Activated CD4-positive, alpha-beta T cell treated with anti-CD3 and anti-CD28 coated beads, Interleukin-2, Interleukin-4, amounts not matched to agents 100 ng/mL and 50 ng/mL, durations not matched to agents 16 hours and 8 hours (primary cell): Measurements from ENCODE around the gene CCR7.
"Not testable (repeated sequence)": the region's sequence is repeated elsewhere in the genome, so short reads cannot be mapped to it uniquely, and the experiment has no call there.

Experiments
- DNase-seq: peaks from one replicate; pipeline ENCODE4 v3.0.0-alpha.2; 2020; ENCODE audit warnings: low spot score

CCR7 gene

DNA sequence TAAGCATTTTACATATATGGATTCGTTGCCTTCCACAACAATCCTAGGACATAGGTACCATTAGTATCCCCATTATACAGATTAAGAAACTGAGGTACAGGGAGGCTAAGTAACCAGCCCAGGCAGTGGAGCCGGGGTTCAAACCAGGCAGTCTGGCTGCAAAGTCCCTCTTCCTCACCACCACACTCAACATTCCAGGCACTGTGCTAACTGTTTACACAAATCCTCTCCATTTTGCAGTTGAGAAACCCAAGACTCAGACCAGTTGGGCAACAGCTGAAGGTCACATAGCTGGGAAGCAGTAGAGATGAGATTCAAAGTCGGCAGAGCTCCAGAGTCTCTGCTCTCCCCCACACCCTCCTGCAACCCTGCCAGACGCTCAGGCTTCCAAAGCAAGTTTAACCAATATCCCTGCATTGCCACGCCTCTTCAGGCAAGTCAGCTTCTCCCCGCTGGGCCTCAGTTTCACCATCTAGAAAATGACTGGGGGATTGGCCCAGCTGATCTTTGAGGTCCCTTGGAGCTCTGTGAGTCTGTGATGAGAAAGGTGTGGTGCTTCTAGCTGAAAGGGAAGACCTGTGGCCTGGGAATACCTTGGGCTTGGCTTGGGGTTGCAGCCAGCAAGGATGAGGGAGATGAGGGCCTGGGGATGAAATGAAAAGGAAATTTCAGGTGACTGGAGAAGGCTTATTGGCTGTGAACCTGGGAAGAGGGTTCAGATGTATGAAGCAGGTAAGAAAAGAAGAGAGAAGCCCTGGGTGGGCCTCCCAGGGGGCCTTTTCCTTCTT lies 14.0 kb downstream of the CCR7 start:
- no peak for DNase-seq

- no peak for DNase-seq
Observed at GRCh38 chr17:40550608-40551007, 14.7 kb downstream of the CCR7 start.

DNA sequence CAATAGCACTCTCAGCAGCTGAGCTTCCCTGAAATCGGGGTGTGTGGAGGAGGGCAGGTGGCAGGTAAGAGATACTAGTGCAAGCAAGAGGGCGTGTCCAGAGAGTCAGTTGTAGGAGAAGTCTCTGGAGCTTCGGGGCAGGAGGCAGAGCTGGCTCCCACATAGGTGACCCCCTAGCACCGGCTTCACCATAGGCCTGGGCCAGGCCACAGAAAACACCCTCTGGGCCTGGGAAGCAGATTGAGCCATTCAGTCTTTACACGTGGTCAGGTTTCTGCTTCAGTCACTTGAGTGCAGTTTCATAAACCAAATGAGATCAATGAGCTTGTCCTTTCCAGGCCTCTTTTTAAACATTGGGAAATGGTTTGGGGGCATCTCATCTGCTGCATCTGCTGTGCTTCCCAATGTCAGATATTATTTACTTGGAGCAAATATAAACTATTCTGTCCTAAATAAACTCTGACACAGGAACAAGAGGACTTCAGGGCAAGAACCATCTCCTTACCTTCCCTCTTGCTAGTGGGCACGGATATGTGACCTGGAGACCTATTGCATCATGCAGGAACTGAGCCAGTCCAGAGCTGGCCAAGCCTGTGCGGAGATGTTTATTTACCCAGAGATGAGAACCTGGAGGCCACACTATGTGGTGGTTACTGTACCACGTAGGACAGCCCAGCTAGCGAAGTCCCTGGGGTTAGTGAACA lies 16.1 kb downstream of the CCR7 start:
- DNase-seq, result no peak

GRCh38 chr17:40548491-40548981 lies 16.7 kb downstream of the CCR7 start:
- DNase-seq, result no peak

DNA sequence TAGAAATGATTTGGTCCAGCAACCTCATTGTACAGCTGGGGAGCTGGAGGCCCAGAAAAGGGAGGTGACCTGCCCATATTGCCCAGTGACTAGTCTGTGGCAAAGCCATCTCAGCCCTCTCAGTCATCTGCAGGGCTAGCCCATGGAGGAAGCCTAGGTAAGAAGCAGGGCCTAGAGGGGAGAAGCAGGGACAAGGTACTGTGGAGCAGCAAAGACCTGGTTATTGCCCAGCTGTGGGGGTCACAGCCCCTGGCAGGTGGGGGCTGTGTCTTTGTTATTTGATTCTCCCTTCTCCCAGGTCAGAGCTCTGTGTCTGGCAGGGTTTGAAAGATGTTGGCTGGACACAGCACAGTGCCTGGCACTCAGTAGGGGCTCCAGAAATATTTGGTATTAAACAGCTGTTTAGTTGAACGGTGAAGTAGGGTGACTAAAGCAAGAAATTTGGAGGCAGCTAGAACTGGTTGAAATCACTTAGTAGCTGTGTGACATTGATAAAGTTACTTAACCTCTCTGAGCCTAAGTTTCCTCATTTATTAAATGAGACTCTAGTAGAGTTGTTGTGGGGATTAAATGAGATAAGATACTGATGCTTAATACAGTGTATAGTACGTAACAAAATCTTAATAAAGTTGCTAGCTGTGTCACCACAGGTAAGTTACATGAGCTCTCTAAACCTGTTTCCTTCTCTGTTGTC lies 17.3 kb downstream of the CCR7 start:
- no peak for DNase-seq

- DNase-seq, result no peak
Observed at GRCh38 chr17:40547079-40547784, 18.0 kb downstream of the CCR7 start.

- not testable (repeated sequence) for DNase-seq
Observed at GRCh38 chr17:40546497-40546896, 18.8 kb downstream of the CCR7 start.

DNA sequence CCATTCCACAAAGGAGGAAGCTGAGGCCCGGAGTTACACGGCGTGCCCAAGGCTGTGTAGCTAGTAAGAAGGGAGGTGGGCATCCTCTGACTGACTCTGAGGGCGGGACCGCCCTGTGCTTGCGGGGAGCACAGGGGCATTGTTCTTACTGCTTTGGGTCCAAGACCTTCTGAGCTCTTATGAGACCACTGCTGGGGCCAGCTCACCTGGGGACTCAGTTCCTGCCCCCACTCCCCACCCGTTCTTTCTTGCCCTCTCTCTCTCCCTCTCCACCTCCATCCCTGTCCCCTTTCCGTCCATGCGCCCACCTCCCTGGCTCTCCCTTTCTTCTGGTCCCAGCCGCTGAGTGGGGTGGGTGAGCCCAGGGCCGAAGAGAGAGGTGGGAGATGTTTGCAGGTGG lies 19.6 kb downstream of the CCR7 start:
- no peak for DNase-seq

DNA sequence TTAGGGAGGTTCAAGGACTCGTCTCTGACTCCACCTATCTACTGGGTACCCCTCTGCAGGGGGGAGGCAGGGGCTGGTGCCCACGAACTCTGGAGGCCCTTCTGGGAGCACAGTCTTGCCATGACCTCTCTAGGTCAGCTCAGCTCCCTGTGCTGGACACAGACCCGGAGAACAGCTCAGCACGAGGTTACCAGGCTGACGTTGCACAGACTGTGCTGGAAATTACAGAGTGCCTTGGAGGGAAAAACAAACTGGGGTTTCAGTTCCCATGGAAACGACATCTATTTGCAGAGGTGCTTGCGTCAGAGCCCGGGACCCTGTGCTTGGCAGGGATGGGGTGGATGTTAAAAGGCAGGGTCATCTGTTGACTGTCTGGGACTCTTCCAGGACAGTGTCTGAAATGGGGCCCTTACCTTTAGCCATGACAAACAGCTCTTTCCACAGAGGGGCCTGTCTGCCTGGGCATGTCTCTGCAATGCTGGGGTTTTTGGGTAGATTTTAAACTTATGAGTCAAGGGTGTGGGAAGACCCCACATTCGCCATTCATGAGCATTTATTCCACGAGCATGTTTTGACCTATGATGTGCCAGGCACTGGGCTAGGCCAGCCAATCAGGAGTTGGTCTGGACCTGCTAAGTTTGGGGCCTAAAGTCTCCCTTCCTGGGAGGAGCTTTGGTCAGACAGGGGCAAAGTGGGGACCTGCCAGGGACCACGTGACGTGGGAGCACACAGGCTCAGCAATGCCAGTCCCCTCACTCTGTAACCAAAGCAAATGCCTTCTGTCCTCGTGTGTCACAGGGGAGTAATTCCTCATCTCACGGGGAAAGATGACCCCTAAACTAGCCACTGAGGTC lies 22.5 kb downstream of the CCR7 start:
- no peak for DNase-seq

- DNase-seq, result no peak
Observed at GRCh38 chr17:40541873-40542557, 23.3 kb downstream of the CCR7 start.

- peak; percentile 77 for DNase-seq
Observed at GRCh38 chr17:40541060-40541872, 24.0 kb downstream of the CCR7 start.

DNA sequence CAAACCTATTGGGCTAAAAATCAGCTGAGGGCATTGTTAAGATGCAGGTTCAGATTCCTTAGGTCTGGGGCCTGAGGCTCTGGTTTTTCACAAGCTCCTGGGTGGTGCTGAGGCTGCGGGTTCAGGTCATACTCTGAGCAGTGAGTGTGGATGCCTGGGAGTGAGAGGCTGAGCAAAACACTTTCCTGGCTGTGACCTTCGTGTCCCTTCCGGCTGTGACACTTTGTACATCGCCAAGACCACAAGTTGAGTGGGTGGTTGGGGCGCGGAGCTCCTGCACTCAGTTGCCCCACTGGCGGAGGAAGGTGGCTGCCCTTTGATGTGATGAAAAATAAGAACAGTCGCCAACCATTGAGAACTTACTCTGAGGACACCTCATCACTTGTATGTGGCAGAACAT lies 24.8 kb downstream of the CCR7 start:
- no peak for DNase-seq

GRCh38 chr17:40539711-40540411 lies 25.4 kb downstream of the CCR7 start:
- DNase-seq, result no peak

GRCh38 chr17:40538936-40539705 lies 26.2 kb downstream of the CCR7 start:
- no peak for DNase-seq

- no peak for DNase-seq
Observed at GRCh38 chr17:40538019-40538935, 27.0 kb downstream of the CCR7 start.

DNA sequence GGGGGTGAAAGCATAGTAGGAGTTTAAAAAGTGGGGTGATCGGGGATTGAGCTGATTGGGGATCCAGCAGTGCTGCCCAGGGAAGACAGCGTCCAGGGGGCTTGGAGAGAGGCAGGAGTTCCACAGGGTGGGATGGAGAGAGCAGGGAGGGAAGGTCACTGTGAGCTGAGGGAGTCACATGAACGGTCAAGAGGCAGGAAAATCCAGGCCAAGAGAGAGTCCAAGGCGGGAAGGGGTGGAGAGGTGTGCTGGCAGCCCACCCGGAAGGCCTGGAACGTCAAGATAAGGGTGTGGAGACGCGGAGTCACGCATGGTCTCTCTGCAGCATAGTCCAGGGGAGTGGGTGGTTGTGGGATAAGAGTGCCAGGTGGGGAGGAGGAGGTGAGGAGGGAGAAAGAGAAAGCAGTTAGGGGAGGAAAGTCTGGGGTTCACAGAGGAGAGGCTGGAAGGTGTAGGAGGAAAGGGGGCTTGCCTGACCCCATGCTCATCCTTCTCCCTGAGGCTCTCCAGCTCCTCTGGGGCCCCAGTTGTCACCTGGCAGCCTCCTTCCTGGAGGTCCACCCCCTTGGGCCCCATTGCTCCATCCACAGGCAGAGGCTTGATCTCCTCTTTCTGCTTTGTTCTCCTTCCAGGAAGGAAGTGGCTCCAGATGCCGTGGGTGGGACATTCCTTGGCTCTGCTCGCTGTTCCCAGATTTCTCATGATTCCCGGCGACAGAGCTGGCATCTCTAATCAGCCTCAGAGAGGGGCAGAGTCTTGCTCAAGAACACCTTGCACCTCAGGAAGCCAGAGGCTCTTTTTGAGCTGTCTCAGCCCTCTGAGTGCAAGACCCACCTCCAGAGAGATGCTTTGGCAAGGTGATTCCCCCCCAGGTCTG lies 28.7 kb downstream of the CCR7 start:
- no peak for DNase-seq
